Thoracic aorta (tissue), 2 donors: ENCODE results near the gene NCAPG2. TPM values are rescaled to one million over a fixed set of nuclear protein-coding genes. Genes with fewer than 3 reads are reported as not detected.
"Not testable (repeated sequence)": the region's sequence is repeated elsewhere in the genome, so short reads cannot be mapped to it uniquely, and the experiment has no call there.

ENCODE experiments used
- ATAC-seq: fragments of 150-250 bp; one replicate; pipeline ENCODE4 v1.8.0; 2017; ENCODE audit warnings: low read depth; ENCODE audit not compliant: insufficient number of reproducible peaks, low FRiP score
- DNase-seq: peaks from one replicate; pipeline ENCODE4 v3.0.0-alpha.2; 2020; ENCODE audit warnings: low spot score
- H3K27ac ChIP-seq, 2 donors: fragments of 200-600 bp; sonication (generic); 1 replicate in 1 of 2; 2 replicates in 1 of 2; pipeline ENCODE4 v1.5.1; 2016; ENCODE audit warnings: mild to moderate bottlenecking in 2 of 2, moderate library complexity in 2 of 2
- H3K27me3 ChIP-seq: fragments of 200-600 bp; sonication (generic); replicated peaks from 2 replicates; pipeline ENCODE4 v1.6.0; 2016; ENCODE audit warnings: mild to moderate bottlenecking; ENCODE audit not compliant: insufficient read depth
- H3K36me3 ChIP-seq: fragments of 200-600 bp; sonication (generic); one replicate; pipeline ENCODE4 v1.5.1; 2016
- H3K4me1 ChIP-seq, 2 donors: fragments of 200-600 bp; sonication (generic); 1 replicate in 1 of 2; 2 replicates in 1 of 2; pipeline versions ENCODE4 v1.5.1 to v1.6.0; 2016; ENCODE audit warnings: low read depth in 2 of 2, mild to moderate bottlenecking in 1 of 2; ENCODE audit not compliant: control insufficient read depth in 1 of 2
- H3K4me3 ChIP-seq: fragments of 200-600 bp; sonication (generic); 2 replicates; pipeline ENCODE4 v1.5.1; 2016; ENCODE audit warnings: mild to moderate bottlenecking
- H3K9me3 ChIP-seq: fragments of 200-600 bp; sonication (generic); 2 replicates; pipeline ENCODE4 v1.5.1; 2016
- total RNA-seq, 2 donors: library from RNA; depleted of rRNA; stranded (reverse); fragments of >200 nt; gene quantifications; one replicate each; pipeline versions ENCODE4 v1.1.0 to v1.2.3, GENCODE V29; 2016
- TF ChIP-seq, protein P1 (sequence below): fragments of 200-600 bp; sonication (generic); IDR thresholded peaks from one replicate; pipeline ENCODE4 v1.5.1; 2019; ENCODE audit warnings: antibody characterized with exemption

Gene NCAPG2
- total RNA-seq, 2 donors from 2014 or later, result 4.1 to 8.4 TPM

DNA sequence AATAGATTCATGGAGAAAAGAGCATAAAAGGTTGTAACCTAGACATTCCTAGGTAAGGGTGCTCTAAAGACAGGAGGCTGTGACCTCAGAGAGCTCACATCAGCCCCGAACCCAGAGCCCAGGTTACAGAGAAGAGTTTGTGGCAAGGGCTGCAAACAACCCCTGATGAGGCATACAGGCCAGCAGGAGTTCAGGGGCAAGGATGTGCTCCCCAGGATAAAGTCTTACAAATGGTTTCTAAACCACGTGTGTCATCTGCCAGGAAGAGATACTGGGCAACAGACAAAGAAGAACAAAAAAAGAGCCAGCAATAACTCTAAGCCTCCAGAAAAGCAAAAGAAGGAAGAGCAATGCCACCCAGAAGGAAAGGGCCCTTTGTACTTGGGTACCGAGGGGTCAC lies 27.7 kb downstream of the NCAPG2 start:
- no peak overlapping the region for H3K4me3 ChIP-seq
- no peaks in the 10 kb centered on the region for H3K4me1 ChIP-seq
- TF ChIP-seq, protein P1, sequence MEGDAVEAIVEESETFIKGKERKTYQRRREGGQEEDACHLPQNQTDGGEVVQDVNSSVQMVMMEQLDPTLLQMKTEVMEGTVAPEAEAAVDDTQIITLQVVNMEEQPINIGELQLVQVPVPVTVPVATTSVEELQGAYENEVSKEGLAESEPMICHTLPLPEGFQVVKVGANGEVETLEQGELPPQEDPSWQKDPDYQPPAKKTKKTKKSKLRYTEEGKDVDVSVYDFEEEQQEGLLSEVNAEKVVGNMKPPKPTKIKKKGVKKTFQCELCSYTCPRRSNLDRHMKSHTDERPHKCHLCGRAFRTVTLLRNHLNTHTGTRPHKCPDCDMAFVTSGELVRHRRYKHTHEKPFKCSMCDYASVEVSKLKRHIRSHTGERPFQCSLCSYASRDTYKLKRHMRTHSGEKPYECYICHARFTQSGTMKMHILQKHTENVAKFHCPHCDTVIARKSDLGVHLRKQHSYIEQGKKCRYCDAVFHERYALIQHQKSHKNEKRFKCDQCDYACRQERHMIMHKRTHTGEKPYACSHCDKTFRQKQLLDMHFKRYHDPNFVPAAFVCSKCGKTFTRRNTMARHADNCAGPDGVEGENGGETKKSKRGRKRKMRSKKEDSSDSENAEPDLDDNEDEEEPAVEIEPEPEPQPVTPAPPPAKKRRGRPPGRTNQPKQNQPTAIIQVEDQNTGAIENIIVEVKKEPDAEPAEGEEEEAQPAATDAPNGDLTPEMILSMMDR, result no peak
- H3K9me3 ChIP-seq, result no peaks in the 10 kb centered on the region
- H3K27me3 ChIP-seq, result no peaks in the 10 kb centered on the region
- peaks cover 6% of the 10 kb centered on the region for H3K36me3 ChIP-seq
- DNase-seq (no peak), ATAC-seq (no peak)
- H3K27ac ChIP-seq, result no peak overlapping the region

DNA sequence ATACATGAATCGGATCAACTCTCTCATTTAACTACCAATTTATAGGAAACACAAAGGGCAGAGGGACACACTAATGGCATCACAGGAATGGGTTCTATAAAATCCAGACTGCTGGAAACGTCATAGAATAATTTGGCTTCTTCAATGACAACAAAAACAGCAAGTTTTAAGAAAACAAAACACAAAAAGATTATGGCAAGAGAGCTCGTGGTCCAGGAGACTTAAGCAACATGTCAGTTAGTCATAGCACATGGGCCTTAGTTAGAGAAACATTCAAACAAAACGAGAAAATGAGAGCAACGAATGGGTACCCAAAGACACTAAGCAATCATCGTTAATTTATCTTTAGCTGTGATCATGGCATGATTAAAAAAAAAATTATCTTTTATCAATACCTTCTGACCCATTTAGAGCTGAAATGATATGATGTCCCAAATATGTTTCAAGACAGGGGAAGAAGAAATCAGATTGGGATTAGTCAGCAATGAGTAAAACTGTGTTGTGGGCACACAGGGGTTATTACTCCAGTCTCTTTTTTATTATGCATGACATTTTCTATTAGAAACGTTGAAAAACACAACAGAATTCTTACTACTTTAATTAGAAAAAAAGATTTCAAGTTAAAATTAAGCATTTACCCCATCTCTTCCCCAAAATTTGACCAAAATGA lies 28.3 kb downstream of the NCAPG2 start:
- DNase-seq (no peak), ATAC-seq (no peak)
- no peak overlapping the region for H3K4me3 ChIP-seq
- TF ChIP-seq, protein P1, result no peak
- H3K27ac ChIP-seq, result no peak overlapping the region
- no peaks in the 10 kb centered on the region for H3K27me3 ChIP-seq
- no peaks in the 10 kb centered on the region for H3K4me1 ChIP-seq
- peaks cover 6% of the 10 kb centered on the region for H3K36me3 ChIP-seq
- no peaks in the 10 kb centered on the region for H3K9me3 ChIP-seq

DNA sequence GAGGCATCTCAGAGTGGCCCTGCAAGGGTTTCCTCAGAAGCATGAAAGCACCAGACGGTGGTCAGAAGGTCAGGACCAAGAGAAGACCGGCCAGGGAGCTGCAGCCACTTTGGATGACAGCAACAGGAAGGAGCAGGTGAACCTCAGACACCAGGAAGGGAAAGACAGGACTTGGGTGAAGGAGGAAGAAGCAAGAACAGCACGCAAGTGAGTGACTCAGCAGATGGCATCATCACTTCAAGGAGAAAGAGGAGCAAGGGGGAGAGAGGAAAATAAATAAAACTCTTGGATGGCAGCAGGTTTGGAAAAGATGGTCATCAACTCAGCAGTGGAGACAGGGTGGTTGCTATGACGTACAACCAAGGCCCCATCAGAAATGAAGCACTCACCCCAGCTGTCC lies 31.6 kb downstream of the NCAPG2 start:
- no peak for ATAC-seq
- TF ChIP-seq, protein P1, result no peak
- no peaks in the 10 kb centered on the region for H3K27me3 ChIP-seq
- H3K9me3 ChIP-seq, result no peaks in the 10 kb centered on the region
- no peak overlapping the region for H3K27ac ChIP-seq
- DNase-seq, result no peak
- H3K4me3 ChIP-seq, result no peak overlapping the region
- H3K36me3 ChIP-seq, result no peaks in the 10 kb centered on the region
- no peaks in the 10 kb centered on the region for H3K4me1 ChIP-seq

DNA sequence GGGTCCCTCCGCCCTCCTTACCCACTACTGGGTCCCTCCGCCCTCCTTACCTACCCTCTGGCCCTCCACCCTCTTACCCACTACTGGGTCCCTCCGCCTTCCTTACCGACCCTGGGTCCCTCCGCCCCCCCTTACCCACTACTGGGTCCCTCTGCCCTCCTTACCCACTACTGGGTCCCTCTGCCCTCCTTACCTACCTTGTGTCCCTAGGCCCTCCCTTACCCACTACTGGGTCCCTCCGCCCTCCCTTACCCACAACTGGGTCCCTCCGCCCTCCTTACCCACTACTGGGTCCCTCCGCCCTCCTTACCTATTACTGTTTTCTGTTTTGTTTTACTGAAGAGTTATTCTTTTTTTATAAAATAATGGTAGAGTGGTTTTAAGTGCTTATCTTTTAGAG lies 36.5 kb downstream of the NCAPG2 start:
- not testable (repeated sequence) for H3K27ac ChIP-seq, H3K4me1 ChIP-seq, H3K36me3 ChIP-seq, DNase-seq, ATAC-seq, H3K27me3 ChIP-seq, H3K9me3 ChIP-seq, H3K4me3 ChIP-seq

DNA sequence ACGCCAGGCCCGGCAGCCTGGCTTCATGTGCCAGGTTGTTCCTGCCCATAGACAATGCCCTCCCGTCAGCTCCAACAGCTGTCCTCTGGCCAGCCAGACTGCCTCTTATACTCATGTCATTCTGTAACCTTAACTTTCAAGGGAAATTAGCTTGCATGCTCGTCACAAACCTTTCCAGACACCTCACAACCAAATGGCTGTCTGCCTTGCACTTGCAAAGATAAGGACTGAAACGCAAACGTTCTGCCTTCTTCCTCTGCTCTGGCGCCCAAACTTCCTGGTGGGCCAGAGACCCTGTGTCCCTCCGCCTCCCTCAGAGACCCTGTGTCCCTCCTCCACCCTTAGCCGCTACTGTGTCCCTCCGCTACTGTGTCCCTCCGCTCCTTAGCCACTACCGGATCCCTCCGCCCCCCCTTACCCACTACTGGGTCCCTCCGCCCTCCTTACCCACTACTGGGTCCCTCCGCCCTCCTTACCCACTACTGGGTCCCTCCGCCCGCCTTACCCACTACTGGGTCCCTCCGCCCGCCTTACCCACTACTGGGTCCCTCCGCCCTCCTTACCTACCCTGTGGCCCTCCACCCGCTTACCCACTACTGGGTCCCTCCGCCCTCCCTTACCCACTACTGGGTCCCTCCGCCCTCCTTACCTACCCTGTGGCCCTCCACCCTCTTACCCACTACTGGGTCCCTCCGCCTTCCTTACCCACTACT lies 37.5 kb downstream of the NCAPG2 start:
- H3K4me1 ChIP-seq, H3K4me3 ChIP-seq, H3K36me3 ChIP-seq, H3K9me3 ChIP-seq, ATAC-seq, H3K27ac ChIP-seq, H3K27me3 ChIP-seq, DNase-seq: not testable (repeated sequence)

DNA sequence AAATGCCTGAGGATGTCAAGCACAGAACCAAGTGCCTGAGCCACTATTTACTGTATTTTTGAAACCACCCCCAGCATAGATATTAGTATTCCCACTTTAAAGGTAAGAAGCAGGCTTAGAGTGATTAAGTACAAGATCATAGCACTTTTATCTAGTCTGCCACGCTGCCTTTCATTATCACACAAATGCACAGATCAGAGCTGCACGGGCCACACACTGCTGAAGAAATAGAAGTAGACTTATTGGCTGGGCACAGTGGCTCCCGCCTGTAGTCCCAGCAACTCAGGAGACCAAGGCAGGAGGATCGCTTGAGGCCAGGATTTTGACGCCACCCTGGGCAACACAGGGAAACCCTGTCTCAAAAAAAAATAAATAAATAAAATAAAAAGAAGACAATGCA lies 38.2 kb downstream of the NCAPG2 start:
- DNase-seq (no peak), ATAC-seq (no peak)
- H3K27ac ChIP-seq, result no peak overlapping the region
- H3K4me1 ChIP-seq, result no peaks in the 10 kb centered on the region
- no peaks in the 10 kb centered on the region for H3K36me3 ChIP-seq
- no peaks in the 10 kb centered on the region for H3K27me3 ChIP-seq
- no peak overlapping the region for H3K4me3 ChIP-seq
- TF ChIP-seq, protein P1, result no peak
- no peaks in the 10 kb centered on the region for H3K9me3 ChIP-seq
